GM18517 (cell line): ENCODE measurements around the gene PARN.

Experiments
- ATAC-seq: cut with Tn5 transposase; IDR thresholded peaks from one replicate; pipeline ENCODE4 v1.9.1; 2021; ENCODE audit warnings: mild to moderate bottlenecking, moderate library complexity; ENCODE audit not compliant: unreplicated experiment

The PARN gene

GRCh38 chr16:14500791-14501190 lies 129.3 kb downstream of the PARN start:
- ATAC-seq, result no peak

- ATAC-seq, result no peak
Observed at GRCh38 chr16:14499110-14499509, 130.9 kb downstream of the PARN start.

- ATAC-seq, result no peak
Observed at GRCh38 chr16:14497245-14498082, 132.6 kb downstream of the PARN start.

- no peak for ATAC-seq
Observed at GRCh38 chr16:14496786-14497185, 133.3 kb downstream of the PARN start.

GRCh38 chr16:14496047-14496770 lies 133.9 kb downstream of the PARN start:
- no peak for ATAC-seq

GRCh38 chr16:14495213-14496046 lies 134.6 kb downstream of the PARN start:
- no peak for ATAC-seq

- ATAC-seq, result no peak
Observed at GRCh38 chr16:14494396-14494966, 135.6 kb downstream of the PARN start.

GRCh38 chr16:14493791-14494190 lies 136.3 kb downstream of the PARN start:
- ATAC-seq, result no peak

- ATAC-seq, result no peak
Observed at GRCh38 chr16:14492614-14493013, 137.4 kb downstream of the PARN start.

- no peak for ATAC-seq
Observed at GRCh38 chr16:14491861-14492529, 138.1 kb downstream of the PARN start.

- ATAC-seq, result no peak
Observed at GRCh38 chr16:14490235-14490634, 139.8 kb downstream of the PARN start.

GRCh38 chr16:14489460-14489859 lies 140.6 kb downstream of the PARN start:
- no peak for ATAC-seq

- ATAC-seq, result no peak
Observed at GRCh38 chr16:14487579-14487978, 142.5 kb downstream of the PARN start.

GRCh38 chr16:14486520-14487303 lies 143.3 kb downstream of the PARN start:
- ATAC-seq, result no peak

GRCh38 chr16:14485811-14486519 lies 144.1 kb downstream of the PARN start:
- no peak for ATAC-seq

- no peak for ATAC-seq
Observed at GRCh38 chr16:14485121-14485551, 144.9 kb downstream of the PARN start.

GRCh38 chr16:14483819-14484385 lies 146.2 kb downstream of the PARN start:
- no peak for ATAC-seq

- no peak for ATAC-seq
Observed at GRCh38 chr16:14476183-14476582, 153.9 kb downstream of the PARN start.
